Measurements from ENCODE around the gene SORT1.

GRCh38 chr1:109282497-109282951, 115.2 kb downstream of the SORT1 start:
- no peak for TF ChIP-seq CTCF (IDR thresholded peaks at IDR 0.05; ENCODE audit: low read depth, low read length)
- no peak for TF ChIP-seq EZH2phosphoT487 (IDR thresholded peaks at IDR 0.05; ENCODE audit: low read depth)
